Measurements from ENCODE around the gene GREM2. TPM values are rescaled to one million over a fixed set of nuclear protein-coding genes. Genes with fewer than 3 reads are reported as not detected.

Gene GREM2
- total RNA-seq, 2 donors from 2014 or later: 1.6 TPM

- H3K27me3 ChIP-seq (replicated peaks; ENCODE audit: insufficient read depth): no peaks in the 10 kb centered on the region
- intact Hi-C loops (cut with DNase I): no loop called here
- no peak overlapping the region for H3K27ac ChIP-seq
- H3K36me3 ChIP-seq: no peaks in the 10 kb centered on the region
- no peaks in the 10 kb centered on the region for H3K9me3 ChIP-seq
- no peak for DNase-seq (ENCODE audit: low spot score)
- H3K4me3 ChIP-seq: no peak overlapping the region
- 33% methylated on average over 6 of the region's 6 CpGs for WGBS
- TF ChIP-seq CTCF (IDR thresholded peaks at IDR 0.05) (no peak), POLR2AphosphoS5 (IDR thresholded peaks at IDR 0.05) (no peak), POLR2A (IDR thresholded peaks at IDR 0.05) (no peak)
- H3K4me1 ChIP-seq (replicated peaks): no peaks in the 10 kb centered on the region
Observed at GRCh38 chr1:240465531-240465940, 146.4 kb downstream of the GREM2 start.

- Histone ChIP-seq H3K27me3 (replicated peaks; ENCODE audit: insufficient read depth) (no peaks in the 10 kb centered on the region), H3K27ac (no peak overlapping the region), H3K4me1 (replicated peaks) (no peaks in the 10 kb centered on the region), H3K9me3 (no peaks in the 10 kb centered on the region), H3K36me3 (no peaks in the 10 kb centered on the region), H3K4me3 (no peak overlapping the region)
- TF ChIP-seq POLR2AphosphoS5 (IDR thresholded peaks at IDR 0.05) (no peak), CTCF (IDR thresholded peaks at IDR 0.05) (no peak), POLR2A (IDR thresholded peaks at IDR 0.05) (no peak)
- 76% methylated on average over 2 of the region's 2 CpGs for WGBS
- no peak for DNase-seq (ENCODE audit: low spot score)
- intact Hi-C loops (cut with DNase I): no loop called here
Observed at GRCh38 chr1:240464099-240464498, 147.9 kb downstream of the GREM2 start.

- Histone ChIP-seq H3K27ac (no peak overlapping the region), H3K9me3 (no peaks in the 10 kb centered on the region), H3K27me3 (replicated peaks; ENCODE audit: insufficient read depth) (no peaks in the 10 kb centered on the region), H3K4me3 (no peak overlapping the region), H3K36me3 (no peaks in the 10 kb centered on the region), H3K4me1 (replicated peaks) (no peaks in the 10 kb centered on the region)
- DNase-seq (ENCODE audit: low spot score): no peak
- TF ChIP-seq POLR2A (IDR thresholded peaks at IDR 0.05): no peak
- no peak for TF ChIP-seq POLR2AphosphoS5 (IDR thresholded peaks at IDR 0.05)
- no peak for TF ChIP-seq CTCF (IDR thresholded peaks at IDR 0.05)
- intact Hi-C loops (cut with DNase I): no loop called here
- 67% methylated on average over 7 of the region's 7 CpGs for WGBS
Observed at GRCh38 chr1:240462766-240463395, 149.1 kb downstream of the GREM2 start.

- no peaks in the 10 kb centered on the region for H3K4me1 ChIP-seq (replicated peaks)
- H3K9me3 ChIP-seq: no peaks in the 10 kb centered on the region
- H3K4me3 ChIP-seq: no peak overlapping the region
- intact Hi-C loops (cut with DNase I): no loop called here
- DNase-seq (ENCODE audit: low spot score): no peak
- TF ChIP-seq POLR2AphosphoS5 (IDR thresholded peaks at IDR 0.05) (no peak), CTCF (IDR thresholded peaks at IDR 0.05) (no peak), POLR2A (IDR thresholded peaks at IDR 0.05) (no peak)
- no peak overlapping the region for H3K27ac ChIP-seq
- H3K36me3 ChIP-seq: no peaks in the 10 kb centered on the region
- no peaks in the 10 kb centered on the region for H3K27me3 ChIP-seq (replicated peaks; ENCODE audit: insufficient read depth)
- 38% methylated on average over 3 of the region's 3 CpGs for WGBS
Observed at GRCh38 chr1:240462277-240462676, 149.7 kb downstream of the GREM2 start.

GRCh38 chr1:240457203-240457602 lies 154.8 kb downstream of the GREM2 start:
- DNase-seq (ENCODE audit: low spot score): no peak
- no peaks in the 10 kb centered on the region for H3K4me1 ChIP-seq (replicated peaks)
- no peak overlapping the region for H3K27ac ChIP-seq
- no peaks in the 10 kb centered on the region for H3K27me3 ChIP-seq (replicated peaks; ENCODE audit: insufficient read depth)
- H3K9me3 ChIP-seq: no peaks in the 10 kb centered on the region
- TF ChIP-seq CTCF (IDR thresholded peaks at IDR 0.05): no peak
- no peak for TF ChIP-seq POLR2A (IDR thresholded peaks at IDR 0.05)
- no peak for TF ChIP-seq POLR2AphosphoS5 (IDR thresholded peaks at IDR 0.05)
- no peak overlapping the region for H3K4me3 ChIP-seq
- WGBS: 95% methylated on average over 5 of the region's 5 CpGs
- no peaks in the 10 kb centered on the region for H3K36me3 ChIP-seq
- intact Hi-C loops (cut with DNase I): no loop called here

Data from prostate gland (tissue), 2 donors.